Kidney epithelial cell (primary cell): ENCODE results near the gene KCP. TPM values are rescaled to one million over a fixed set of nuclear protein-coding genes. Genes with fewer than 3 reads are reported as not detected.

Experiments used
- DNase-seq: peaks from one replicate; pipeline ENCODE4 v3.0.0-alpha.2; 2010; ENCODE audit warnings: low read depth
- H3K27me3 ChIP-seq: 2 replicates; pipeline ENCODE4 v1.6.0; 2011; ENCODE audit warnings: low read length; ENCODE audit not compliant: control insufficient read depth, insufficient read depth
- H3K36me3 ChIP-seq: 2 replicates; pipeline ENCODE4 v1.5.1; 2011; ENCODE audit warnings: low read length; ENCODE audit not compliant: control insufficient read depth, insufficient read depth
- H3K4me3 ChIP-seq: 2 replicates; pipeline ENCODE4 v1.5.1; 2011; ENCODE audit warnings: low read depth, mild to moderate bottlenecking, control low read depth, low read length
- CTCF ChIP-seq: IDR thresholded peaks from 2 replicates; pipeline ENCODE4 v1.5.1; 2011; ENCODE audit warnings: mild to moderate bottlenecking, moderate library complexity, low read length, control low read depth, inconsistent platforms; ENCODE audit not compliant: insufficient read depth, poor library complexity, severe bottlenecking
- total RNA-seq: library from RNA; depleted of rRNA; stranded (reverse); fragments of >200 nt; gene quantifications from 2 replicates; pipeline ENCODE4 v1.2.3, GENCODE V29; 2015

The KCP gene
- total RNA-seq, 1 donor from 2014 or later: 1.3 TPM

- no peak for DNase-seq
- Histone ChIP-seq H3K36me3 (peaks cover 11% of the 10 kb centered on the region), H3K27me3 (no peaks in the 10 kb centered on the region), H3K4me3 (no peak overlapping the region)
- no peak for TF ChIP-seq CTCF
These were observed 70.0 kb downstream of the KCP start for GRCh38 chr7:128840326-128841170.

GRCh38 chr7:128839751-128840177 lies 70.7 kb downstream of the KCP start:
- no peak overlapping the region for H3K4me3 ChIP-seq
- no peak for TF ChIP-seq CTCF
- peaks cover 11% of the 10 kb centered on the region for H3K36me3 ChIP-seq
- no peaks in the 10 kb centered on the region for H3K27me3 ChIP-seq
- DNase-seq: no peak

- TF ChIP-seq CTCF: no peak
- Histone ChIP-seq H3K27me3 (no peaks in the 10 kb centered on the region), H3K36me3 (peaks cover 11% of the 10 kb centered on the region)
These were observed 71.4 kb downstream of the KCP start for GRCh38 chr7:128838981-128839731.

GRCh38 chr7:128838109-128838779 lies 72.3 kb downstream of the KCP start:
- no peaks in the 10 kb centered on the region for H3K27me3 ChIP-seq
- DNase-seq: no peak
- TF ChIP-seq CTCF: no peak
- peaks cover 11% of the 10 kb centered on the region for H3K36me3 ChIP-seq
- H3K4me3 ChIP-seq: no peak overlapping the region

More at GRCh38 chr7:128838981-128839731, 71.4 kb downstream of the KCP start:
- H3K4me3 ChIP-seq: no peak overlapping the region
- no peak for DNase-seq

GRCh38 chr7:128837521-128837921 lies 73.0 kb downstream of the KCP start:
- DNase-seq: no peak
- H3K4me3 ChIP-seq: no peak overlapping the region
- H3K27me3 ChIP-seq: no peaks in the 10 kb centered on the region
- peaks cover 11% of the 10 kb centered on the region for H3K36me3 ChIP-seq
- no peak for TF ChIP-seq CTCF
